AG09309 (cell line): Measurements from ENCODE around the gene PDE10A.

Experiments used
- DNase-seq: peaks from one replicate; pipeline ENCODE4 v3.0.0-alpha.2; 2010; ENCODE audit warnings: low read depth
- H3K4me3 ChIP-seq: 2 replicates; pipeline ENCODE4 v1.5.1; 2011; ENCODE audit warnings: mild to moderate bottlenecking, low read depth, low read length, moderate library complexity; ENCODE audit not compliant: control insufficient read depth
- TF ChIP-seq, protein P1 (sequence below): IDR thresholded peaks from 2 replicates; pipeline ENCODE4 v1.5.1; 2011; ENCODE audit warnings: mild to moderate bottlenecking, low read depth, low read length, inconsistent platforms; ENCODE audit not compliant: insufficient read depth, control insufficient read depth; ENCODE audit errors: missing control alignments

PDE10A gene

GRCh38 chr6:165585060-165585459 is 78.0 kb downstream of the PDE10A start:
- no peak for DNase-seq
- TF ChIP-seq, protein P1, sequence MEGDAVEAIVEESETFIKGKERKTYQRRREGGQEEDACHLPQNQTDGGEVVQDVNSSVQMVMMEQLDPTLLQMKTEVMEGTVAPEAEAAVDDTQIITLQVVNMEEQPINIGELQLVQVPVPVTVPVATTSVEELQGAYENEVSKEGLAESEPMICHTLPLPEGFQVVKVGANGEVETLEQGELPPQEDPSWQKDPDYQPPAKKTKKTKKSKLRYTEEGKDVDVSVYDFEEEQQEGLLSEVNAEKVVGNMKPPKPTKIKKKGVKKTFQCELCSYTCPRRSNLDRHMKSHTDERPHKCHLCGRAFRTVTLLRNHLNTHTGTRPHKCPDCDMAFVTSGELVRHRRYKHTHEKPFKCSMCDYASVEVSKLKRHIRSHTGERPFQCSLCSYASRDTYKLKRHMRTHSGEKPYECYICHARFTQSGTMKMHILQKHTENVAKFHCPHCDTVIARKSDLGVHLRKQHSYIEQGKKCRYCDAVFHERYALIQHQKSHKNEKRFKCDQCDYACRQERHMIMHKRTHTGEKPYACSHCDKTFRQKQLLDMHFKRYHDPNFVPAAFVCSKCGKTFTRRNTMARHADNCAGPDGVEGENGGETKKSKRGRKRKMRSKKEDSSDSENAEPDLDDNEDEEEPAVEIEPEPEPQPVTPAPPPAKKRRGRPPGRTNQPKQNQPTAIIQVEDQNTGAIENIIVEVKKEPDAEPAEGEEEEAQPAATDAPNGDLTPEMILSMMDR: no peak

DNA sequence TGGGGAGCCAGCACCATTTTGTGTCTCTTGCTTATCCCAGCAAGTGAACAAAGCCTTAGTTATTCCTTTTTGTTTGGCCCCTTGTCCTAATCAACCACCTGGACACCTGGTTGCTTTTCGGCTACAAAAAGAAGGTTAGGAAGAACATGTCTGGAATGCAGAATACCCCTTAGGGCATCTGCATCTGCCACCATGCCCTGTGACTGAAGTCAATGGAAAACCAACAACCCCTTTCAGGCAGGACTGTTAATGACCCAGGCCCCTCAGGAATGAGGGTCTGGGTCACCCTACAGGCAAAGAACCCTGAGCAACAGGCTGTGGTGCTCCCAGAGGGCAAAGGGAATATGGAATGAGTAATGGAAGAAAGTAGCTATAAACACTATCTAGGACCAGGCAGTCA is 78.5 kb downstream of the PDE10A start:
- H3K4me3 ChIP-seq: no peak overlapping the region
- TF ChIP-seq, protein P1: no peak
- no peak for DNase-seq

More at GRCh38 chr6:165585060-165585459, 78.0 kb downstream of the PDE10A start:
- H3K4me3 ChIP-seq: no peak overlapping the region

- TF ChIP-seq, protein P1: no peak
- DNase-seq: no peak
- H3K4me3 ChIP-seq: no peak overlapping the region
These were observed 81.4 kb downstream of the PDE10A start for GRCh38 chr6:165581678-165582077.

- TF ChIP-seq, protein P1: no peak
- no peak for DNase-seq
- no peak overlapping the region for H3K4me3 ChIP-seq
These were observed 82.9 kb downstream of the PDE10A start for GRCh38 chr6:165580136-165580535.

GRCh38 chr6:165579151-165579550 is 83.9 kb downstream of the PDE10A start:
- TF ChIP-seq, protein P1: no peak
- DNase-seq: no peak
- H3K4me3 ChIP-seq: no peak overlapping the region

DNA sequence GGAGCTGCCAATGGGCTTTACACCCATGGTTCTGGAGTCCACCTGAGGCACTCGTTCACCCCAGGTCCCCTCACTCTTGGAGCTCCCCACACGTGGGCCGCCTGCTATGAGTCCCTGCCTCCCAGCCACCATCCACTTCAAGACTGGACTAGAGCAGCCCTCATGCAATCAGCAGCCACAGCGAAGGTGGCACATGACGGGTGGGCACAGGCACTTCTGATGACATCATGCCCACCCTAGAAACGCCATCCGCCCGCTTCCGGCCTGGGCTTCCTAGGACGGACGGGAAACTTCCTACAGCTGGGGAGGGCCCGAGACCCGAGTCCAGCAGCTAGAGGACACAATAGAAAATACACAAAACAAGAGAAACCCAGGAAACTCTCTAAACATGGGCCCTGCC is 85.5 kb downstream of the PDE10A start:
- TF ChIP-seq, protein P1: no peak
- H3K4me3 ChIP-seq: no peak overlapping the region
- no peak for DNase-seq

DNA sequence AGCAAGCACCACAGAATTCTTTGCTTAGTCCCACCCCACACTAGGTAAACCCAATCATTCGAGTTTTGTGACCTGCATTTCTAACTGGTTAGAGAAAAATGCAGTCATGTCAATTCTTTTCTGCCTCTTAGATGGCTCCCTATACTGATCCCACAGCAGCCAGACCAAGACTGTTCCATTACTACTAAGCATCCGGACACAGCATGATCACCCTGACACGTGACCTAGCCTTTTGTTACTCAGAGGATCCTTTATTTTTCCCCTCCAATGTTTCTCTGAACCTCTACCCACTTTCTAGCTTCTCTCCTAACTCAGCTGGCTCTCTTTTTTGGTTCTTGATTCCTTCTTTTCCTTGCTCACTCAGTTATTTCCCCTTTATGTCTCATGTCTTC is 87.9 kb downstream of the PDE10A start:
- no peak overlapping the region for H3K4me3 ChIP-seq
- DNase-seq: no peak
- TF ChIP-seq, protein P1: no peak
